HEK293 (cell line): ENCODE results near the gene TIMM44.

ENCODE experiments used
- CTCF ChIA-PET: fragments of 350-600 bp; formaldehyde crosslinking; extraction: SDS; loops from one replicate; lab custom pipeline; 2021; ENCODE audit warnings: antibody characterized with exemption; lab: Yijun Ruan, JAX
- POLR2A ChIA-PET: fragments of 300-600 bp; formaldehyde crosslinking; extraction: SDS; loops from one replicate; lab custom pipeline; 2020; ENCODE audit warnings: antibody characterized with exemption, inconsistent platforms; lab: Yijun Ruan, JAX
- H3K27ac ChIP-seq: fragments of 200-500 bp; sonication (Bioruptor generic); 2 replicates; pipeline ENCODE4 v1.5.1; 2014; ENCODE audit warnings: low read depth, low read length, control low read depth, inconsistent platforms; ENCODE audit errors: extremely low read depth
- H3K36me3 ChIP-seq, 2 experiments: fragments of 200-500 bp in 1 of 2; sonication (Bioruptor generic) in 1 of 2; 1 replicate in 1 of 2; 2 replicates in 1 of 2; pipeline ENCODE4 v1.5.1; 2014 to 2017; ENCODE audit warnings: inconsistent platforms in 2 of 2, low read length in 2 of 2; ENCODE audit not compliant: control insufficient read depth in 2 of 2, insufficient read depth in 1 of 2
- H3K4me1 ChIP-seq: fragments of 200-500 bp; sonication (Bioruptor generic); 2 replicates; pipeline ENCODE4 v1.5.1; 2014; ENCODE audit warnings: mild to moderate bottlenecking, low read length, inconsistent platforms; ENCODE audit not compliant: control insufficient read depth, insufficient read depth
- H3K4me3 ChIP-seq: 2 replicates; pipeline ENCODE4 v1.5.1; 2011; ENCODE audit warnings: low read depth, mild to moderate bottlenecking, control low read depth, low read length, moderate library complexity
- H3K9me3 ChIP-seq: fragments of 200-500 bp; sonication (Bioruptor generic); 2 replicates; pipeline ENCODE4 v1.5.1; 2014; ENCODE audit warnings: low read depth, low read length, inconsistent platforms; ENCODE audit not compliant: control insufficient read depth, insufficient read depth
- KLF1 ChIP-seq: fragments of 450-650 bp; formaldehyde crosslinking; IDR thresholded peaks from 2 replicates; pipeline ENCODE4 v1.5.1; 2016; ENCODE audit warnings: missing biosample characterization, missing genetic modification characterization
- PATZ1 ChIP-seq: fragments of 450-650 bp; formaldehyde crosslinking; IDR thresholded peaks from 2 replicates; pipeline ENCODE4 v1.5.1; 2016; ENCODE audit warnings: missing biosample characterization, missing genetic modification characterization
- ZFHX2 ChIP-seq: fragments of 450-650 bp; formaldehyde crosslinking; conservative IDR thresholded peaks from 2 replicates; pipeline ENCODE4 v1.5.1; 2016; ENCODE audit warnings: missing biosample characterization, missing genetic modification characterization
- ZFP41 ChIP-seq: fragments of 450-650 bp; formaldehyde crosslinking; IDR thresholded peaks from 2 replicates; pipeline ENCODE4 v1.5.1; 2016; ENCODE audit warnings: missing biosample characterization, missing genetic modification characterization, borderline replicate concordance
- ZNF19 ChIP-seq: fragments of 450-650 bp; formaldehyde crosslinking; IDR thresholded peaks from 2 replicates; pipeline ENCODE4; 2016; ENCODE audit warnings: missing biosample characterization, missing genetic modification characterization, low read depth
- ZNF366 ChIP-seq: fragments of 450-650 bp; formaldehyde crosslinking; conservative IDR thresholded peaks from 2 replicates; pipeline ENCODE4 v1.5.1; 2016; ENCODE audit warnings: missing biosample characterization, missing genetic modification characterization
- ZNF510 ChIP-seq: fragments of 450-650 bp; formaldehyde crosslinking; IDR thresholded peaks from 2 replicates; pipeline ENCODE4 v1.5.1; 2018; ENCODE audit warnings: mild to moderate bottlenecking, missing genetic modification characterization, missing biosample characterization; ENCODE audit not compliant: insufficient replicate concordance
- ZNF561 ChIP-seq: fragments of 450-650 bp; IDR thresholded peaks from 2 replicates; pipeline ENCODE4 v1.5.1; 2018; ENCODE audit warnings: missing biosample characterization, missing genetic modification characterization, borderline replicate concordance
- ZNF670 ChIP-seq: fragments of 450-650 bp; formaldehyde crosslinking; IDR thresholded peaks from 2 replicates; pipeline ENCODE4 v1.5.1; 2016; ENCODE audit warnings: missing biosample characterization, missing genetic modification characterization, low read depth
- TF ChIP-seq, protein P1 (sequence below): fragments of 450-650 bp; formaldehyde crosslinking; conservative IDR thresholded peaks from 2 replicates; pipeline ENCODE4 v1.5.1; 2016; ENCODE audit warnings: low read depth, missing biosample characterization, missing genetic modification characterization
- TF ChIP-seq, protein P2 (sequence below): fragments of 450-650 bp; formaldehyde crosslinking; IDR thresholded peaks from 2 replicates; pipeline ENCODE4 v1.5.1; 2016; ENCODE audit warnings: missing biosample characterization, missing genetic modification characterization, borderline replicate concordance
- TF ChIP-seq, protein P3 (sequence below): fragments of 450-650 bp; formaldehyde crosslinking; IDR thresholded peaks from 2 replicates; pipeline ENCODE4 v1.5.1; 2016; ENCODE audit warnings: missing biosample characterization, missing genetic modification characterization
- TF ChIP-seq, protein P4 (sequence below): fragments of 450-650 bp; formaldehyde crosslinking; IDR thresholded peaks from 2 replicates; pipeline ENCODE4 v1.5.1; 2017; ENCODE audit warnings: missing biosample characterization, missing genetic modification characterization

The TIMM44 gene

GRCh38 chr19:7968796-7969554 is 25.5 kb upstream of the TIMM44 start:
- H3K36me3 ChIP-seq: peaks cover 46 to 90% of the 10 kb centered on the region in 2 experiments
- no peak overlapping the region for H3K4me3 ChIP-seq
- CTCF ChIA-PET: interaction anchor here (0.6 to 2.6 kb wide), 6 partner anchors 10 to 285 kb away, joined by 3 to 18 read pairs (median 4); no protein-coding TSS in a partner anchor
- POLR2A ChIA-PET: interaction anchor here (1.6 kb wide), 1 partner anchor 26 kb away, joined by 4 read pairs; the partner anchor contains the start of gene TIMM44
- no peak for TF ChIP-seq PATZ1 (tag by site-specific recombination)
- peak; percentile 95 for TF ChIP-seq KLF1 (tag by site-specific recombination)
- no peaks in the 10 kb centered on the region for H3K9me3 ChIP-seq
- no peak overlapping the region for H3K27ac ChIP-seq
- H3K4me1 ChIP-seq: no peaks in the 10 kb centered on the region

DNA sequence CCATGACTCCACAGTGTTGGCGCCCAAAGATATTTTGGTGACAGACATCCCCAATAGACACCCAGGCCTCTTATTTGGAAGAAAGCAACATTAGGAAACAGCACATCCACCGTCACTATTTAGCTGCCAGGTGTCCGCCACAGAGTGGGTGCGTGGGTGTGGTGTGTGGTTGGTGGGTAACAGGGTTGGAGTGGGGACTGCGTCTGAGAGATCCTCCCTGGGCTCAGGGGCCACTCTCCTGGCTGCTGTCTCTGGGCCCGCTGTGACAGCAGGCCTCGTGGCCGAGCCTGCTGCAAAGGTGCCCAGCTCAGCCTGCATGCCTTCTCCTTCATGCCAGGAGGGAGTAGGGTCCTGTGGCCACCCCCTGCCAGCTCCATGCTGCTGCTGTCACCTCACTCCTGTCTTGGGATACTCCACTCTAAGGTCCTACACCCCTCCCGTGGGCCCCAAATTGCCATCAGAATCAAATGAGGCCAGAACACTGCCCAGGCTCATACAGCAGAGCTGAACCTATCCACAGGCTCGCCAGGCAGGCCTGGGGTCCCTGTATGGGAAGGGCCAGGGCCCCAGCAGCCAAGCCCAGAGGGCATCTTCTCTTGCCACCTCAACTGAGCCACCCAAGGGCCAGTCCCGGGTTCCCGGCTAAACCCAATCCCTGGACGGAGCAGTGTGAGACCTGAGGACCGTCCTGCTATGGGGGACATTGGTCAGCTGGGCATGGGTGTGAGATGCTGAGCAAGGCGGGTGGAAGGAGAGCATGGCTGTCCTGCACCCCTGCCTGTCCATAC is 24.7 kb upstream of the TIMM44 start:
- ChIA-PET POLR2A (interaction anchor here (1.6 kb wide), 1 partner anchor 25 kb away, joined by 4 read pairs; the partner anchor contains the start of gene TIMM44), CTCF (interaction anchor here (0.6 kb wide), 2 partner anchors 209 to 215 kb away, joined by 3 to 4 read pairs; no protein-coding TSS in a partner anchor)
- Histone ChIP-seq H3K9me3 (no peaks in the 10 kb centered on the region), H3K36me3 (peaks cover 44 to 91% of the 10 kb centered on the region in 2 experiments), H3K4me1 (no peaks in the 10 kb centered on the region), H3K4me3 (no peak overlapping the region), H3K27ac (no peak overlapping the region)
- TF ChIP-seq, protein P1, sequence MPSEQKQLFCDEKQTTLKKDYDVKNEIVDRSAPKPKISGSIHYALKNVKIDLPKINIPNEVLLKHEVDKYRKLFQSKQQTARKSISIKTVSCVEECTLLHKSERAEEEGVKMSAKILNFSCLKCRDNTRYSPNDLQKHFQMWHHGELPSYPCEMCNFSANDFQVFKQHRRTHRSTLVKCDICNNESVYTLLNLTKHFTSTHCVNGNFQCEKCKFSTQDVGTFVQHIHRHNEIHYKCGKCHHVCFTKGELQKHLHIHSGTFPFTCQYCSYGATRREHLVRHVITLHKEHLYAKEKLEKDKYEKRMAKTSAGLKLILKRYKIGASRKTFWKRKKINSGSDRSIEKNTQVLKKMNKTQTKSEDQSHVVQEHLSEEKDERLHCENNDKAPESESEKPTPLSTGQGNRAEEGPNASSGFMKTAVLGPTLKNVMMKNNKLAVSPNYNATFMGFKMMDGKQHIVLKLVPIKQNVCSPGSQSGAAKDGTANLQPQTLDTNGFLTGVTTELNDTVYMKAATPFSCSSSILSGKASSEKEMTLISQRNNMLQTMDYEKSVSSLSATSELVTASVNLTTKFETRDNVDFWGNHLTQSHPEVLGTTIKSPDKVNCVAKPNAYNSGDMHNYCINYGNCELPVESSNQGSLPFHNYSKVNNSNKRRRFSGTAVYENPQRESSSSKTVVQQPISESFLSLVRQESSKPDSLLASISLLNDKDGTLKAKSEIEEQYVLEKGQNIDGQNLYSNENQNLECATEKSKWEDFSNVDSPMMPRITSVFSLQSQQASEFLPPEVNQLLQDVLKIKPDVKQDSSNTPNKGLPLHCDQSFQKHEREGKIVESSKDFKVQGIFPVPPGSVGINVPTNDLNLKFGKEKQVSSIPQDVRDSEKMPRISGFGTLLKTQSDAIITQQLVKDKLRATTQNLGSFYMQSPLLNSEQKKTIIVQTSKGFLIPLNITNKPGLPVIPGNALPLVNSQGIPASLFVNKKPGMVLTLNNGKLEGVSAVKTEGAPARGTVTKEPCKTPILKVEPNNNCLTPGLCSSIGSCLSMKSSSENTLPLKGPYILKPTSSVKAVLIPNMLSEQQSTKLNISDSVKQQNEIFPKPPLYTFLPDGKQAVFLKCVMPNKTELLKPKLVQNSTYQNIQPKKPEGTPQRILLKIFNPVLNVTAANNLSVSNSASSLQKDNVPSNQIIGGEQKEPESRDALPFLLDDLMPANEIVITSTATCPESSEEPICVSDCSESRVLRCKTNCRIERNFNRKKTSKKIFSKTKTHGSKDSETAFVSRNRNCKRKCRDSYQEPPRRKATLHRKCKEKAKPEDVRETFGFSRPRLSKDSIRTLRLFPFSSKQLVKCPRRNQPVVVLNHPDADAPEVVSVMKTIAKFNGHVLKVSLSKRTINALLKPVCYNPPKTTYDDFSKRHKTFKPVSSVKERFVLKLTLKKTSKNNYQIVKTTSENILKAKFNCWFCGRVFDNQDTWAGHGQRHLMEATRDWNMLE (tag by site-specific recombination): no peak
- TF ChIP-seq ZFP41 (tag by site-specific recombination) (no peak), ZNF510 (tag by site-specific recombination) (no peak), ZNF19 (no peak), ZNF366 (tag by site-specific recombination) (no peak), ZFHX2 (tag by site-specific recombination) (no peak), ZNF561 (tag by site-specific recombination) (no peak), ZNF670 (no peak)
- TF ChIP-seq, protein P2, sequence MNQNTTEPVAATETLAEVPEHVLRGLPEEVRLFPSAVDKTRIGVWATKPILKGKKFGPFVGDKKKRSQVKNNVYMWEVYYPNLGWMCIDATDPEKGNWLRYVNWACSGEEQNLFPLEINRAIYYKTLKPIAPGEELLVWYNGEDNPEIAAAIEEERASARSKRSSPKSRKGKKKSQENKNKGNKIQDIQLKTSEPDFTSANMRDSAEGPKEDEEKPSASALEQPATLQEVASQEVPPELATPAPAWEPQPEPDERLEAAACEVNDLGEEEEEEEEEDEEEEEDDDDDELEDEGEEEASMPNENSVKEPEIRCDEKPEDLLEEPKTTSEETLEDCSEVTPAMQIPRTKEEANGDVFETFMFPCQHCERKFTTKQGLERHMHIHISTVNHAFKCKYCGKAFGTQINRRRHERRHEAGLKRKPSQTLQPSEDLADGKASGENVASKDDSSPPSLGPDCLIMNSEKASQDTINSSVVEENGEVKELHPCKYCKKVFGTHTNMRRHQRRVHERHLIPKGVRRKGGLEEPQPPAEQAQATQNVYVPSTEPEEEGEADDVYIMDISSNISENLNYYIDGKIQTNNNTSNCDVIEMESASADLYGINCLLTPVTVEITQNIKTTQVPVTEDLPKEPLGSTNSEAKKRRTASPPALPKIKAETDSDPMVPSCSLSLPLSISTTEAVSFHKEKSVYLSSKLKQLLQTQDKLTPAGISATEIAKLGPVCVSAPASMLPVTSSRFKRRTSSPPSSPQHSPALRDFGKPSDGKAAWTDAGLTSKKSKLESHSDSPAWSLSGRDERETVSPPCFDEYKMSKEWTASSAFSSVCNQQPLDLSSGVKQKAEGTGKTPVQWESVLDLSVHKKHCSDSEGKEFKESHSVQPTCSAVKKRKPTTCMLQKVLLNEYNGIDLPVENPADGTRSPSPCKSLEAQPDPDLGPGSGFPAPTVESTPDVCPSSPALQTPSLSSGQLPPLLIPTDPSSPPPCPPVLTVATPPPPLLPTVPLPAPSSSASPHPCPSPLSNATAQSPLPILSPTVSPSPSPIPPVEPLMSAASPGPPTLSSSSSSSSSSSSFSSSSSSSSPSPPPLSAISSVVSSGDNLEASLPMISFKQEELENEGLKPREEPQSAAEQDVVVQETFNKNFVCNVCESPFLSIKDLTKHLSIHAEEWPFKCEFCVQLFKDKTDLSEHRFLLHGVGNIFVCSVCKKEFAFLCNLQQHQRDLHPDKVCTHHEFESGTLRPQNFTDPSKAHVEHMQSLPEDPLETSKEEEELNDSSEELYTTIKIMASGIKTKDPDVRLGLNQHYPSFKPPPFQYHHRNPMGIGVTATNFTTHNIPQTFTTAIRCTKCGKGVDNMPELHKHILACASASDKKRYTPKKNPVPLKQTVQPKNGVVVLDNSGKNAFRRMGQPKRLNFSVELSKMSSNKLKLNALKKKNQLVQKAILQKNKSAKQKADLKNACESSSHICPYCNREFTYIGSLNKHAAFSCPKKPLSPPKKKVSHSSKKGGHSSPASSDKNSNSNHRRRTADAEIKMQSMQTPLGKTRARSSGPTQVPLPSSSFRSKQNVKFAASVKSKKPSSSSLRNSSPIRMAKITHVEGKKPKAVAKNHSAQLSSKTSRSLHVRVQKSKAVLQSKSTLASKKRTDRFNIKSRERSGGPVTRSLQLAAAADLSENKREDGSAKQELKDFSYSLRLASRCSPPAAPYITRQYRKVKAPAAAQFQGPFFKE (tag by site-specific recombination): no peak
- TF ChIP-seq, protein P3, sequence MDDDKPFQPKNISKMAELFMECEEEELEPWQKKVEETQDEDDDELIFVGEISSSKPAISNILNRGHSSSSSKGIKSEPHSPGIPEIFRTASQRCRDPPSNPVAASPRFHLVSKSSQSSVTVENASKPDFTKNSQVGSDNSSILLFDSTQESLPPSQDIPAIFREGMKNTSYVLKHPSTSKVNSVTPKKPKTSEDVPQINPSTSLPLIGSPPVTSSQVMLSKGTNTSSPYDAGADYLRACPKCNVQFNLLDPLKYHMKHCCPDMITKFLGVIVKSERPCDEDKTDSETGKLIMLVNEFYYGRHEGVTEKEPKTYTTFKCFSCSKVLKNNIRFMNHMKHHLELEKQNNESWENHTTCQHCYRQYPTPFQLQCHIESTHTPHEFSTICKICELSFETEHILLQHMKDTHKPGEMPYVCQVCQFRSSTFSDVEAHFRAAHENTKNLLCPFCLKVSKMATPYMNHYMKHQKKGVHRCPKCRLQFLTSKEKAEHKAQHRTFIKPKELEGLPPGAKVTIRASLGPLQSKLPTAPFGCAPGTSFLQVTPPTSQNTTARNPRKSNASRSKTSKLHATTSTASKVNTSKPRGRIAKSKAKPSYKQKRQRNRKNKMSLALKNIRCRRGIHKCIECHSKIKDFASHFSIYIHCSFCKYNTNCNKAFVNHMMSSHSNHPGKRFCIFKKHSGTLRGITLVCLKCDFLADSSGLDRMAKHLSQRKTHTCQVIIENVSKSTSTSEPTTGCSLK (tag by site-specific recombination): no peak
- TF ChIP-seq, protein P4, sequence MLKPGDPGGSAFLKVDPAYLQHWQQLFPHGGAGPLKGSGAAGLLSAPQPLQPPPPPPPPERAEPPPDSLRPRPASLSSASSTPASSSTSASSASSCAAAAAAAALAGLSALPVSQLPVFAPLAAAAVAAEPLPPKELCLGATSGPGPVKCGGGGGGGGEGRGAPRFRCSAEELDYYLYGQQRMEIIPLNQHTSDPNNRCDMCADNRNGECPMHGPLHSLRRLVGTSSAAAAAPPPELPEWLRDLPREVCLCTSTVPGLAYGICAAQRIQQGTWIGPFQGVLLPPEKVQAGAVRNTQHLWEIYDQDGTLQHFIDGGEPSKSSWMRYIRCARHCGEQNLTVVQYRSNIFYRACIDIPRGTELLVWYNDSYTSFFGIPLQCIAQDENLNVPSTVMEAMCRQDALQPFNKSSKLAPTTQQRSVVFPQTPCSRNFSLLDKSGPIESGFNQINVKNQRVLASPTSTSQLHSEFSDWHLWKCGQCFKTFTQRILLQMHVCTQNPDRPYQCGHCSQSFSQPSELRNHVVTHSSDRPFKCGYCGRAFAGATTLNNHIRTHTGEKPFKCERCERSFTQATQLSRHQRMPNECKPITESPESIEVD: no peak
